Hepatocyte (in vitro differentiated cells): ENCODE results near the gene DCUN1D1. TPM values are rescaled to one million over a fixed set of nuclear protein-coding genes. Genes with fewer than 3 reads are reported as not detected.
A peak's percentile ranks its signal among the peaks of the same experiment; 100 is the strongest.

Source experiments
- DNase-seq: peaks from one replicate; pipeline ENCODE4 v3.0.0-alpha.2; 2016; ENCODE audit warnings: low spot score
- H2AFZ ChIP-seq: fragments of 200-600 bp; sonication (generic); 2 replicates; pipeline ENCODE4 v1.6.0; 2016; ENCODE audit warnings: antibody characterized with exemption, mild to moderate bottlenecking
- H3K27ac ChIP-seq: fragments of 200-600 bp; sonication (generic); 2 replicates; pipeline ENCODE4 v1.5.1; 2016; ENCODE audit warnings: mild to moderate bottlenecking
- H3K27me3 ChIP-seq: fragments of 200-600 bp; sonication (generic); 2 replicates; pipeline ENCODE4 v1.6.1; 2016
- H3K36me3 ChIP-seq: fragments of 200-600 bp; sonication (generic); replicated peaks from 2 replicates; pipeline ENCODE4 v1.5.1; 2016; ENCODE audit warnings: low read depth; ENCODE audit not compliant: insufficient read depth
- H3K4me1 ChIP-seq: fragments of 200-600 bp; sonication (generic); 2 replicates; pipeline ENCODE4 v1.5.1; 2016; ENCODE audit warnings: mild to moderate bottlenecking, moderate library complexity; ENCODE audit not compliant: insufficient read depth
- H3K4me2 ChIP-seq: fragments of 200-600 bp; sonication (generic); 2 replicates; pipeline ENCODE4 v1.6.0; 2016
- H3K4me3 ChIP-seq: fragments of 200-600 bp; sonication (generic); 2 replicates; pipeline ENCODE4 v1.5.1; 2016; ENCODE audit warnings: mild to moderate bottlenecking
- H3K79me2 ChIP-seq: fragments of 200-600 bp; sonication (generic); 2 replicates; pipeline ENCODE4 v1.6.0; 2017; ENCODE audit warnings: mild to moderate bottlenecking
- H3K9me2 ChIP-seq: fragments of 200-600 bp; sonication (generic); replicated peaks from 2 replicates; pipeline ENCODE4 v1.6.0; 2017; ENCODE audit warnings: mild to moderate bottlenecking; ENCODE audit not compliant: insufficient read depth
- H3K9me3 ChIP-seq: fragments of 200-600 bp; sonication (generic); 2 replicates; pipeline ENCODE4 v1.5.1; 2016; ENCODE audit warnings: low read depth, mild to moderate bottlenecking
- H4K20me1 ChIP-seq: fragments of 200-600 bp; sonication (generic); 2 replicates; pipeline ENCODE4 v1.6.0; 2016; ENCODE audit warnings: mild to moderate bottlenecking; ENCODE audit not compliant: insufficient read depth, poor library complexity, severe bottlenecking
- CTCF ChIP-seq: fragments of 200-600 bp; sonication (generic); IDR thresholded peaks from 2 replicates; pipeline ENCODE4 v1.5.1; 2016; ENCODE audit warnings: antibody characterized with exemption, mild to moderate bottlenecking; ENCODE audit not compliant: poor library complexity
- EZH2 ChIP-seq: fragments of 200-600 bp; sonication (generic); IDR thresholded peaks from 2 replicates; pipeline ENCODE4 v1.6.1; 2016; ENCODE audit warnings: antibody characterized with exemption, mild to moderate bottlenecking, borderline replicate concordance
- EZH2phosphoT487 ChIP-seq: fragments of 200-600 bp; sonication (generic); IDR thresholded peaks from one replicate; pipeline ENCODE4 v1.6.1; 2018; ENCODE audit warnings: antibody characterized with exemption, mild to moderate bottlenecking, low read depth, moderate library complexity; ENCODE audit not compliant: unreplicated experiment, severe bottlenecking
- WGBS: methylation state at CpG from one replicate; pipeline ENCODE4 v1.1.6; 2016; ENCODE audit warnings: low lambda C conversion rate; ENCODE audit errors: missing lambda C conversion rate; 5-methylcytosine and 5-hydroxymethylcytosine counted together
- polyA plus RNA-seq: library from polyadenylated mRNA; unstranded; fragments of >200 nt; fragmentation: Nextera tagmentation; extraction: Ambion mirVana; gene quantifications from 2 replicates; pipeline ENCODE4 v1.2.1, GENCODE V29; 2016
- total RNA-seq: library from RNA; depleted of rRNA; stranded (reverse); fragments of >200 nt; gene quantifications from 2 replicates; pipeline ENCODE4 v1.2.3, GENCODE V29; 2014

Gene DCUN1D1
- total and polyA plus RNA-seq, 2 experiments from 2014 or later, result 22.2 to 49.2 TPM

GRCh38 chr3:182919866-182920357, 60.4 kb downstream of the DCUN1D1 start:
- DNase-seq, result no peak
- peaks cover 6% of the 10 kb centered on the region for H3K4me1 ChIP-seq
- peak overlapping the region; percentile 27 for H3K27ac ChIP-seq
- H3K36me3 ChIP-seq, result no peaks in the 10 kb centered on the region
- no peak for TF ChIP-seq EZH2phosphoT487
- no peak for TF ChIP-seq EZH2
- TF ChIP-seq CTCF, result no peak
- no peaks in the 10 kb centered on the region for H3K27me3 ChIP-seq
- H3K4me3 ChIP-seq, result no peak overlapping the region
- no peaks in the 10 kb centered on the region for H4K20me1 ChIP-seq
- H3K79me2 ChIP-seq, result no peaks in the 10 kb centered on the region
- H3K4me2 ChIP-seq, result peak overlapping the region; percentile 47
- no peaks in the 10 kb centered on the region for H3K9me3 ChIP-seq
- WGBS, result 81% methylated on average over 5 of the region's 5 CpGs
- H2AFZ ChIP-seq, result no peak overlapping the region
- H3K9me2 ChIP-seq, result no peaks in the 10 kb centered on the region

GRCh38 chr3:182917134-182917533, 63.2 kb downstream of the DCUN1D1 start:
- H3K36me3 ChIP-seq, result no peaks in the 10 kb centered on the region
- DNase-seq, result no peak
- no peaks in the 10 kb centered on the region for H3K9me2 ChIP-seq
- no peaks in the 10 kb centered on the region for H3K79me2 ChIP-seq
- H3K27me3 ChIP-seq, result no peaks in the 10 kb centered on the region
- no peak overlapping the region for H2AFZ ChIP-seq
- no peak overlapping the region for H3K27ac ChIP-seq
- H4K20me1 ChIP-seq, result no peaks in the 10 kb centered on the region
- TF ChIP-seq CTCF (no peak), EZH2 (no peak), EZH2phosphoT487 (no peak)
- no peak overlapping the region for H3K4me3 ChIP-seq
- 77% methylated on average over 3 of the region's 3 CpGs for WGBS
- no peaks in the 10 kb centered on the region for H3K9me3 ChIP-seq
- H3K4me2 ChIP-seq, result no peak overlapping the region
- peaks cover 6% of the 10 kb centered on the region for H3K4me1 ChIP-seq

- H2AFZ ChIP-seq, result no peak overlapping the region
- no peaks in the 10 kb centered on the region for H3K9me3 ChIP-seq
- H3K27ac ChIP-seq, result no peak overlapping the region
- no peaks in the 10 kb centered on the region for H3K9me2 ChIP-seq
- H3K27me3 ChIP-seq, result no peaks in the 10 kb centered on the region
- H3K4me2 ChIP-seq, result no peak overlapping the region
- H3K4me1 ChIP-seq, result no peaks in the 10 kb centered on the region
- H4K20me1 ChIP-seq, result no peaks in the 10 kb centered on the region
- WGBS, result 96% methylated on average over 1 of the region's 1 CpG
- TF ChIP-seq EZH2phosphoT487 (no peak), EZH2 (no peak), CTCF (no peak)
- H3K36me3 ChIP-seq, result no peaks in the 10 kb centered on the region
- no peak for DNase-seq
- H3K79me2 ChIP-seq, result no peaks in the 10 kb centered on the region
- no peak overlapping the region for H3K4me3 ChIP-seq
These were observed 66.0 kb downstream of the DCUN1D1 start for GRCh38 chr3:182914341-182914740.

- H3K27ac ChIP-seq, result no peak overlapping the region
- no peaks in the 10 kb centered on the region for H3K79me2 ChIP-seq
These were observed 66.4 kb downstream of the DCUN1D1 start for GRCh38 chr3:182913889-182914288.

More at GRCh38 chr3:182913889-182914288, 66.4 kb downstream of the DCUN1D1 start:
- H3K4me2 ChIP-seq, result no peak overlapping the region
- WGBS, result 64% methylated on average over 4 of the region's 4 CpGs
- no peaks in the 10 kb centered on the region for H3K36me3 ChIP-seq
- TF ChIP-seq CTCF, result no peak
- no peak for TF ChIP-seq EZH2phosphoT487
- no peak for TF ChIP-seq EZH2
- no peaks in the 10 kb centered on the region for H3K9me3 ChIP-seq
- H3K27me3 ChIP-seq, result no peaks in the 10 kb centered on the region
- H3K9me2 ChIP-seq, result no peaks in the 10 kb centered on the region
- no peak for DNase-seq
- H3K4me1 ChIP-seq, result no peaks in the 10 kb centered on the region
- H4K20me1 ChIP-seq, result no peaks in the 10 kb centered on the region
- H3K4me3 ChIP-seq, result no peak overlapping the region
- H2AFZ ChIP-seq, result no peak overlapping the region
